Panc1 (cell line): Measurements from ENCODE around the gene RPAP2. TPM values are rescaled to one million over a fixed set of nuclear protein-coding genes. Genes with fewer than 3 reads are reported as not detected.

ENCODE experiments used
- ATAC-seq: fragments of 200-7000 bp; cut with Tn5 transposase; 2 replicates; pipeline ENCODE4 v1.9.1; 2020; ENCODE audit warnings: mild to moderate bottlenecking, moderate library complexity
- BruUV-seq: library from RNA; stranded (reverse); fragments of 400-500 nt; replicated peaks from 2 replicates; lab custom pipeline; 2021; lab: Mats Ljungman, UMichigan
- CTCF ChIA-PET: fragments of 300-600 bp; sonication (Branson Sonifier 250); formaldehyde crosslinking; loops from one replicate; lab custom pipeline; 2022; ENCODE audit warnings: antibody characterized with exemption; lab: Charles Lee
- POLR2A ChIA-PET: fragments of 300-600 bp; sonication (Branson Sonifier 250); formaldehyde crosslinking; loops from one replicate; lab custom pipeline; 2022; ENCODE audit warnings: antibody characterized with exemption; lab: Charles Lee
- DNase-seq: peaks from one replicate; pipeline ENCODE4 v3.0.0-alpha.2; 2010; ENCODE audit warnings: low read depth, low spot score
- H3K27ac ChIP-seq: 2 replicates; pipeline ENCODE4 v1.5.1; 2011; ENCODE audit warnings: mild to moderate bottlenecking, low read length, inconsistent platforms
- H3K27me3 ChIP-seq: fragments of 200-500 bp; sonication (Bioruptor generic); 2 replicates; pipeline ENCODE4 v1.6.0; 2014; ENCODE audit warnings: low read length, inconsistent platforms; ENCODE audit not compliant: control insufficient read depth, insufficient read depth
- H3K36me3 ChIP-seq: fragments of 200-500 bp; sonication (Bioruptor generic); 2 replicates; pipeline ENCODE4 v1.5.1; 2014; ENCODE audit warnings: inconsistent platforms, mild to moderate bottlenecking, low read length, moderate library complexity; ENCODE audit not compliant: control insufficient read depth, insufficient read depth
- H3K4me1 ChIP-seq: 2 replicates; pipeline ENCODE4 v1.5.1; 2011; ENCODE audit warnings: inconsistent platforms, mild to moderate bottlenecking, low read length, moderate library complexity; ENCODE audit not compliant: control insufficient read depth, insufficient read depth
- H3K4me3 ChIP-seq, 2 experiments: 2 replicates each; pipeline ENCODE4 v1.5.1; 2011 to 2012; ENCODE audit warnings: low read depth in 2 of 2, low read length in 2 of 2, mild to moderate bottlenecking in 2 of 2, inconsistent platforms in 1 of 2, moderate library complexity in 1 of 2
- H3K9me3 ChIP-seq: fragments of 200-500 bp; sonication (Bioruptor generic); 2 replicates; pipeline ENCODE4 v1.5.1; 2014; ENCODE audit warnings: low read depth, mild to moderate bottlenecking, inconsistent platforms, low read length, moderate library complexity; ENCODE audit not compliant: control insufficient read depth, insufficient read depth
- CTCF ChIP-seq: fragments of 450-650 bp; IDR thresholded peaks from 2 replicates; pipeline ENCODE4 v1.5.1; 2017; ENCODE audit warnings: mild to moderate bottlenecking
- POLR2AphosphoS5 ChIP-seq: IDR thresholded peaks from 2 replicates; pipeline ENCODE4 v1.6.1; 2012; ENCODE audit warnings: mild to moderate bottlenecking, low read depth, low read length, moderate library complexity
- REST ChIP-seq, 2 experiments: IDR thresholded peaks; 2 replicates each; pipeline ENCODE4 v1.6.1; 2011 to 2012; ENCODE audit warnings: low read depth in 2 of 2, control low read depth in 1 of 2, low read length in 1 of 2, mild to moderate bottlenecking in 1 of 2, moderate library complexity in 1 of 2; ENCODE audit not compliant: insufficient read depth in 1 of 2
- SIN3A ChIP-seq: IDR thresholded peaks from 2 replicates; pipeline ENCODE4 v1.6.1; 2012; ENCODE audit warnings: low read depth, mild to moderate bottlenecking, low read length, moderate library complexity, borderline replicate concordance; ENCODE audit not compliant: insufficient read depth
- TCF7L2 ChIP-seq: IDR thresholded peaks from 2 replicates; pipeline ENCODE4 v1.6.1; 2011; ENCODE audit warnings: mild to moderate bottlenecking, low read depth, low read length, inconsistent platforms
- in situ Hi-C: cut with HindIII; loops from 2 replicates; pipeline ENCODE4 v1.10.0; 2016; ENCODE audit warnings: low sequenced_read_pairs, low pct_unique_long_range_greater_than_20kb
- intact Hi-C: fragments of 100-400 bp; cut with micrococcal nuclease; formaldehyde crosslinking; loops from one replicate; pipeline ENCODE4 v1.10.0; 2022; ENCODE audit not compliant: unreplicated experiment
- total RNA-seq: library from RNA; stranded (reverse); gene quantifications from one replicate; pipeline ENCODE4 v1.2.1, GENCODE V29; 2021; ENCODE audit not compliant: unreplicated experiment

The RPAP2 gene
- total RNA-seq, 1 experiment from 2014 or later: 16.3 TPM

- H3K27ac ChIP-seq: no peak overlapping the region
- in situ Hi-C loops (no loop called here), intact Hi-C loops (no loop called here)
- DNase-seq (no peak), ATAC-seq (no peak)
- no peaks in the 10 kb centered on the region for H3K4me1 ChIP-seq
- POLR2A ChIA-PET: no interaction called here
- H3K4me3 ChIP-seq: no peak overlapping the region
- no peaks in the 10 kb centered on the region for H3K9me3 ChIP-seq
- CTCF ChIA-PET: no interaction called here
- no peaks in the 10 kb centered on the region for H3K27me3 ChIP-seq
- no TSS peak for BruUV-seq
- no peaks in the 10 kb centered on the region for H3K36me3 ChIP-seq
- TF ChIP-seq REST (IDR thresholded peaks at IDR 0.05; ENCODE audit: insufficient read depth in 1 of 2, low read depth in 2 of 2, low read length in 1 of 2): no peak
- TF ChIP-seq TCF7L2: no peak
- TF ChIP-seq POLR2AphosphoS5: no peak
- TF ChIP-seq CTCF: no peak
- no peak for TF ChIP-seq SIN3A
Observed at GRCh38 chr1:92410706-92411105, 111.8 kb downstream of the RPAP2 start.

- H3K9me3 ChIP-seq: no peaks in the 10 kb centered on the region
- no peak for ATAC-seq
- POLR2A ChIA-PET: no interaction called here
- H3K36me3 ChIP-seq: no peaks in the 10 kb centered on the region
- in situ Hi-C loops: no loop called here
- BruUV-seq: no TSS peak
- CTCF ChIA-PET: no interaction called here
- intact Hi-C loops: no loop called here
- H3K27me3 ChIP-seq: no peaks in the 10 kb centered on the region
- no peaks in the 10 kb centered on the region for H3K4me1 ChIP-seq
- TF ChIP-seq REST (IDR thresholded peaks at IDR 0.05; ENCODE audit: insufficient read depth in 1 of 2, low read depth in 2 of 2, low read length in 1 of 2): no peak
- TF ChIP-seq TCF7L2: no peak
- no peak for TF ChIP-seq CTCF
- no peak for TF ChIP-seq POLR2AphosphoS5
- no peak for TF ChIP-seq SIN3A
- no peak overlapping the region for H3K27ac ChIP-seq
- H3K4me3 ChIP-seq: no peak overlapping the region
- DNase-seq: no peak
Observed at GRCh38 chr1:92411511-92411910, 112.7 kb downstream of the RPAP2 start.
